ENCODE measurements around the gene UBE2H. TPM values are rescaled to one million over a fixed set of nuclear protein-coding genes. Genes with fewer than 3 reads are reported as not detected.
"Not testable (repeated sequence)": the region's sequence is repeated elsewhere in the genome, so short reads cannot be mapped to it uniquely, and the experiment has no call there.

UBE2H gene
- total RNA-seq (2014; rRNA removed; shearing (Covaris generic)), result 39.3 and 42.3 TPM in 2 replicates

DNA sequence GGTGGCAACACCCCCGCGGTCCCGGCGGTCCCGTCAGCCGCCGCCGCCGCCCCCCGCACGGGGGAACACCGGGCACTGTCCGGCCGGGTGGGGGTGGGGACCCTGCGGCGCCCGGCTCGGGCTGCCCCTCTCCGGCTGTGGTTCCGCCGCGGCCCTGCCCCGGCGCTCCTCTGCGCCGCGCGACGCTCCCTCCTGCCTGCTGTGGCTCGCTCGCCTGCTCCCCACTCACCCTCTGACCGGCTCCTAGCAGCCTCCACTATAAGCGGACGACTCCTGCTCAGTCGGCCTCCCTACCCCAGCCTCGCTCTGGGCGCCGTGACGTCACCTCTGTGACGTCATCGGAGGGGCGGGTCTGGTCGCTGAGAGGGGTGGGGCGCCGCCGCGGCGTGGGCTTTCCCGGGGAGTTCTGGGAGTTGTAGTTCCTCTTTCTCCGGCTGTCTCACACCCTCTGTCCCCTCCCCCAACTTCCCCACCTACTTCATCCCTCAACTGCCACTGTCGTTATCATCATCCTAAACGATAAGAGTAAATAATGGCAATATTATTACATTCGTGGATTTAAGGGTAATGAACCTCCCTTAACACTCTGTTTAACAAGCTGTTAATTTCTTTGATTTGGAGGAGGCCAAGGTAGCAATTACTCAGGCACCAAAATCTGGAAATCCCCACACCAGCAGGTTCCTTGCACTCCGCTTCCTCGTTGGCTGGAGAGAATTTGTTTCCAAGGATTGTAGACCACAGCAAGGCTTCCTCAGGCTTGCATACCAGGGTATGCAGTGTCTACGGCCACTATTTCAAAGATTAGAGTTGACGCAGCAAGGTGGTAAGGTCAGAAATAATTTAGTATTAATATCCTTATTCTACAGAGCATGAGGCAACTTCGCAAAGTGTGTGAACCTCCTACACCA is at the start of gene UBE2H:
Gene UBE2H (minus strand): TSS at position 308 of the 908 bp plus-strand sequence. CDS start 405 bp downstream, outside the sequence.
- Histone ChIP-seq H3K36me3 (no peaks in the 10 kb centered on the region), H3K4me1 (peaks cover 7% of the 10 kb centered on the region), H3K27ac (peak within 1 kb of the TSS; percentile 89), H3K9me3 (replicated peaks) (no peaks in the 10 kb centered on the region), H3K4me3 (peak within 1 kb of the TSS; percentile 79), H3K27me3 (no peaks in the 10 kb centered on the region)
- peak; percentile 92 to 94 for DNase-seq

DNA sequence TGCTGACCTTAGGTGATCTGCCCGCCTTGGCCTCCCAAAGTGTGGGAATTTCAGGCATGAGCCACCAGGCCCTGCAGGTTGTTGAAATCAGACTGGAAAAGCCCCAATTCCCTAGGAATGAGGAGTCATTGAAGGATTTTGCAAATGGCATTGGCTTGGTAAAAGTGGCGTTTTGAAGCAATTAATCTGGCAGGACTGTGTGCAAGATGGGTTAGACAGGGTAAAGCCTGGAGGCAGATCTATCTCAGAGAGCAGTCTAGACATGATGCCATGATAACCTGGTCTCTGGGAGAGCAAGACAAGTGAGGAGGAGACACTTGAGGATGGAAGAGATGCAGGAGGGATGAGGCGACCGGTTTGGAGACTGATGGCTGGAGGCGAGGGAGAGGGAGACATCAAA is 45.7 kb upstream of the UBE2H start:
- no peaks in the 10 kb centered on the region for H3K27me3 ChIP-seq
- no peak overlapping the region for H3K27ac ChIP-seq
- no peak overlapping the region for H3K4me3 ChIP-seq
- DNase-seq, result no peak
- H3K9me3 ChIP-seq (replicated peaks), result no peaks in the 10 kb centered on the region
- no peaks in the 10 kb centered on the region for H3K36me3 ChIP-seq
- no peaks in the 10 kb centered on the region for H3K4me1 ChIP-seq

GRCh38 chr7:129997285-129997684 is 44.5 kb upstream of the UBE2H start:
- Histone ChIP-seq H3K27ac (no peak overlapping the region), H3K4me3 (no peak overlapping the region), H3K36me3 (no peaks in the 10 kb centered on the region), H3K9me3 (replicated peaks) (no peaks in the 10 kb centered on the region), H3K27me3 (no peaks in the 10 kb centered on the region), H3K4me1 (no peaks in the 10 kb centered on the region)
- DNase-seq, result no peak

GRCh38 chr7:129993275-129993674 is 40.5 kb upstream of the UBE2H start:
- Histone ChIP-seq H3K27ac (no peak overlapping the region), H3K4me3 (no peak overlapping the region), H3K36me3 (no peaks in the 10 kb centered on the region), H3K27me3 (no peaks in the 10 kb centered on the region), H3K9me3 (replicated peaks) (no peaks in the 10 kb centered on the region), H3K4me1 (no peaks in the 10 kb centered on the region)
- no peak for DNase-seq

DNA sequence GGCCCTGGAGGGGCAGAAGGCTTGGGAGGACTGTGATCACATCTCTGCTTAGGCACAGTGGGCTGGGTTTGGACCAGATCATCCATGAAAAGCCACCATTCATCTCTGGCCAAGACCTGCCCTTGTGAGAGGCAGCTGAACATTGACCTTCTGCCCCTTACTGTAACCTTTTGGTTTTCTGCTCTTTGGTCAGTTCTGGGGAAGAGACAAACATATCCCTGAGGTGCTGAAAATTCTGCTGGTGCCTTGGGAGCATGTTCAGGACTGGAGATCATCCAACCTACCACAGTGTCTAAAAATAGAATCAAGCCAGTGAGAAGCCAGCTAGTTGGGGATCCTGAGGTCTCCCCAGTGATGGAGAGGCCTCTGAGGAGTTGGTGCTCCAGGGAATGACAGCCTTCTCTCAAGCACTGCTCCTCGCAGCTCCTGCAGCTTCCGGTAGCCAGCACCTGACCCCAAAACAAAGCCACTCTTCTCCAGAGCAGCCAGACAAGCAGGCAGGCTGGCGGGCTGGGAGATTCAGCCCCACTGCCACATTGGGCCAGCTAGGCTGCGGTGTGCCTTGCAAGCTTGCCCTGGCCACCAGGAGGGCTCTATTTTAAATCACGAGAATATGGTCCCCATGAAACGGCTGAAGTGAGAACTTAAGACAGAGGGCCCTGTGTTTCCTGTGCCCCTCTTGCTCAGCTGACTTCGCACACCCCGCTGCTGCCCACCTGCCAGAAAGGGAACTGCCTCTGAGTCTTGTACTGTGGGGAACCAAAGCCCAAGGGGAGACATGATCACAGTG is 37.8 kb upstream of the UBE2H start:
- peak in 1 of 2 experiments; percentile 37 for DNase-seq
- Histone ChIP-seq H3K27me3 (no peaks in the 10 kb centered on the region), H3K4me1 (no peaks in the 10 kb centered on the region)

DNA sequence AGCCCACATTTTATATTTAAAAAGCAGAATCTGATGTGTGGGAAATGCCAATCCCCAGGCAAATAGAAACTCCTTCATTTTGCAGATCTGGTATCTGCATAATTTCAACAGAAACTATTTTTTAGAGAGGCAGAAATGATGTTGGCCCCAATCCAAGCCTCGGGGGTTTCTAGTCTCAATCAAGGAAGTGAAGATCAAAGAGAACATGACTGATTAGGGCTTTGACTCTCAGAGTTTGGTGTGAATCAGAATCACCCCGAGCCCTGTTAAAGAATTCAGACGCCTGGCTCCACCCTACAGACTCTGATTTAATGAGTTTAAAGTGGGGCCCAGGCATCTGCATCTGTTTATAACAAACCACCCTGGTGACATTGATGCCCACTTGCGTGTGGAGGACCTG is 36.7 kb upstream of the UBE2H start:
- H3K4me1 ChIP-seq, result no peaks in the 10 kb centered on the region
- H3K36me3 ChIP-seq, result no peaks in the 10 kb centered on the region
- H3K9me3 ChIP-seq (replicated peaks), result no peaks in the 10 kb centered on the region
- DNase-seq, result no peak
- H3K27ac ChIP-seq, result no peak overlapping the region
- H3K4me3 ChIP-seq, result no peak overlapping the region
- no peaks in the 10 kb centered on the region for H3K27me3 ChIP-seq

More for the DNA sequence above, 37.8 kb upstream of the UBE2H start:
- no peaks in the 10 kb centered on the region for H3K36me3 ChIP-seq
- no peak overlapping the region for H3K27ac ChIP-seq
- no peak overlapping the region for H3K4me3 ChIP-seq
- H3K9me3 ChIP-seq (replicated peaks), result no peaks in the 10 kb centered on the region

DNA sequence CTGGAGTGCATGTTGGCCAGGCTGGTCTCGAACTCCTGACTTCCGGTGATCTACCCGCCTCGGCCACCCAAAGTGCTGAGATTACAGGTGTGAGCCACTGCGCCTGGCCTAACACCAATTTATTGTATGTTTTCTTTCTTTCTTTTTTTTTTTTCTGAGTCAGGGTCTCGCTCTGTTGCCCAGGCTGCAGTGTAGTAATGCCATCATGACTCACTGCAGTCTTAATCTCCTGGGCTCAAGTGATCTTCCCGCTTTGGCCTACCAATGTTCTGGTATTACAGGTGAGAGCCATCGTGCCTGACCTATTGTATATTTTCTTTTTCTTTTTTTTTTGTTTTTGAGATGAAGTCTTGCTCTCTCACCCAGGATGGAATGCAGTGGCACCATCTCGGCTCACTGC is 33.8 kb upstream of the UBE2H start:
- no peaks in the 10 kb centered on the region for H3K4me1 ChIP-seq
- H3K27me3 ChIP-seq, result no peaks in the 10 kb centered on the region
- H3K27ac ChIP-seq, result no peak overlapping the region
- H3K36me3 ChIP-seq, result no peaks in the 10 kb centered on the region
- H3K4me3 ChIP-seq, result no peak overlapping the region
- no peak for DNase-seq
- H3K9me3 ChIP-seq (replicated peaks), result no peaks in the 10 kb centered on the region

DNA sequence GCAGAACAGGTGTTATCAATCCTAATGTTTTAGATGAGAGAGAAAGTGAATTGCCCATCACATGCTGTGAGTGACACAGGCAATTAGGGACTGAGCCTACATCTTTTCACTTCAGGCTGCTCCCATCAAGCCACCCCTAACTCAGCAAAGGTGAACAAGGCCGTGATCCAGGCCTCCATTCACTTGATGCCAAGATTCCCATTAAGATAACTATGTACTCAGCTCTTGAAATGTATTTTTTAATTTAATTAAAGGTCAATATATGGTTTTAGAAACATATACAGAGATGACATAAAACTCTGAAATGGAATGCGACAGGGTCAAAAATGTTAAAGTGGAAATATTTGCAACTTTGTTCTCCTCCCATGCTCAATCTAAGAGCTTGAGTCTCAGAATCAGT is 27.9 kb upstream of the UBE2H start:
- no peak for DNase-seq
- Histone ChIP-seq H3K4me3 (no peak overlapping the region), H3K27ac (no peak overlapping the region), H3K9me3 (replicated peaks) (no peaks in the 10 kb centered on the region), H3K27me3 (no peaks in the 10 kb centered on the region), H3K36me3 (no peaks in the 10 kb centered on the region), H3K4me1 (no peaks in the 10 kb centered on the region; the same call in 1 of the 2 replicates)

DNA sequence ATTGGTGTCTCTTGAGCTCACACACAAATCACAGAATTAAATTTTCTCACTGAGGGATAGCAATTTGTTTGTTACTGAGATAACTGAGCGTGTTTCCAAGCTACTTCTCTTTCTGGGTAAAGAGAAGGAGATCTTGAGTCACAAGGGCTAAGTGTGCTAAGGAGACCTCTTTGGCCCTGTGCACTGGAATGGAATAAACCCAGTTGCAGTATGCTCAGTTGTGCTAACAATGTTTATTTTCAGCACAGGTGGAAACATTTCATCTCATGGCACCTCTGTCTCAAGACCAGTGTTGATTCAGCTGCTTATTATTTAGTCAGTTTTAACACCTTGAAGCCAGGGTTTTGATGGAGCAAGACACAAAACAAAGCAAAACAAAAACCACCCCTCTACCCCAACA is 22.5 kb upstream of the UBE2H start:
- H3K4me3 ChIP-seq, result no peak overlapping the region
- H3K4me1 ChIP-seq, result no peaks in the 10 kb centered on the region; the same call in 1 of the 2 replicates
- H3K36me3 ChIP-seq, result no peaks in the 10 kb centered on the region
- no peak for DNase-seq
- no peaks in the 10 kb centered on the region for H3K27me3 ChIP-seq
- no peaks in the 10 kb centered on the region for H3K9me3 ChIP-seq (replicated peaks)
- H3K27ac ChIP-seq, result no peak overlapping the region

GRCh38 chr7:129970816-129971215 is 18.1 kb upstream of the UBE2H start:
- H3K9me3 ChIP-seq (replicated peaks), result no peaks in the 10 kb centered on the region
- no peak overlapping the region for H3K27ac ChIP-seq
- DNase-seq, result no peak
- H3K36me3 ChIP-seq, result no peaks in the 10 kb centered on the region
- no peaks in the 10 kb centered on the region for H3K27me3 ChIP-seq
- no peaks in the 10 kb centered on the region; the same call in none of the 2 replicates for H3K4me1 ChIP-seq
- no peak overlapping the region for H3K4me3 ChIP-seq

DNA sequence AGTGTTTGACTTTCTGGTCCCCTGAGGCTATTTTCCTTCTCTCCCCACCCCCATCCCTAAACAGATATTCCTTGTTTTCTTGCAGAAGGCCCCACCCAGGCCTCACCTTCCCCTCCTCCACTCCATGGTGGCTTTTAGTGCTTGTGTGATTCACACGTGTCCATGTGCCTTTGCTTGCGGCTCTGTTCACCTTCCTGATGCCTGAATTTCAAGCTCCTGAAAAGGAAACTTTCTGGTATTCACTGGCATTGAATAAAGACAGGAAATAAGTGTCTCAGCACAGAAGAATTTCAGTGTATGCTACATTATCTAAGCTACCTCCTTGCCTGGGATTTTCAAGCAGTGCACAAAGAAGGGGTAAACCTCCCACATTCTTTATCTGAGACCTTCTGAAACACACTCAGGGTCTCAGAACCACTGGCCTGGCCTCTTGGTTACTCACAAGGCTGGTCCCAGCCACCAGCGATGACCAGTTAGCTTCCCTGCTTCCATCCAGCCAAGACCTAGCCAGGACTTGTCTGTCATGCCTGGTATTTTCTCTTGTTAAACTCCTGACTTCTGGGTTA is 17.2 kb upstream of the UBE2H start:
- no peaks in the 10 kb centered on the region; the same call in 1 of the 2 replicates for H3K4me1 ChIP-seq
- H3K9me3 ChIP-seq (replicated peaks), result no peaks in the 10 kb centered on the region
- H3K4me3 ChIP-seq, result no peak overlapping the region
- H3K36me3 ChIP-seq, result no peaks in the 10 kb centered on the region
- H3K27ac ChIP-seq, result no peak overlapping the region
- H3K27me3 ChIP-seq, result no peaks in the 10 kb centered on the region
- peak; percentile 31 to 40 for DNase-seq

- Histone ChIP-seq H3K4me3 (no peak overlapping the region), H3K36me3 (no peaks in the 10 kb centered on the region), H3K4me1 (no peaks in the 10 kb centered on the region; the same call in 1 of the 2 replicates), H3K27me3 (no peaks in the 10 kb centered on the region), H3K9me3 (replicated peaks) (no peaks in the 10 kb centered on the region), H3K27ac (no peak overlapping the region)
- DNase-seq, result no peak
Measured at GRCh38 chr7:129968592-129969383, 16.0 kb upstream of the UBE2H start.

DNA sequence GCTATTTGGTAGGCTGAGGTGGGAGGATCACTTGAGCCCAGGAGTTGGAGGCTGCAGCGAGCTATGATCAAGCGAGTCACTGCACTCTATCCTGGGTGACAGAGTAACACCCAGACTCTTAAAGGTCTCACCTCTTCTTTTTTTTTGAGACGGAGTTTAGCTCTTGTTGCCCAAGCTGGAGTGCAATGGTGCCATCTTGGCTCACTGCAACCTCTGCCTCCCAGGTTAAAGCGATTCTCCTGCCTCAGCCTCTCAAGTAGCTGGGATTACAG is 7.4 kb upstream of the UBE2H start:
- not testable (repeated sequence) for H3K36me3 ChIP-seq; H3K27me3 ChIP-seq; H3K27ac ChIP-seq; H3K9me3 ChIP-seq (replicated peaks); H3K4me3 ChIP-seq; DNase-seq; H3K4me1 ChIP-seq

GRCh38 chr7:129959471-129960203 is 6.9 kb upstream of the UBE2H start:
- DNase-seq, result no peak
- H3K4me1 ChIP-seq, result 0 out of 2 replicates have a peak, but pooled peaks cover 6% of the 10 kb centered on the region
- no peak overlapping the region for H3K4me3 ChIP-seq
- no peaks in the 10 kb centered on the region for H3K9me3 ChIP-seq (replicated peaks)
- H3K36me3 ChIP-seq, result no peaks in the 10 kb centered on the region
- no peak overlapping the region for H3K27ac ChIP-seq
- no peaks in the 10 kb centered on the region for H3K27me3 ChIP-seq

All from SJCRH30 (cell line).